ENCODE results near the gene ITPR1.
"Not testable (repeated sequence)": the region's sequence is repeated elsewhere in the genome, so short reads cannot be mapped to it uniquely, and the experiment has no call there.

DNA sequence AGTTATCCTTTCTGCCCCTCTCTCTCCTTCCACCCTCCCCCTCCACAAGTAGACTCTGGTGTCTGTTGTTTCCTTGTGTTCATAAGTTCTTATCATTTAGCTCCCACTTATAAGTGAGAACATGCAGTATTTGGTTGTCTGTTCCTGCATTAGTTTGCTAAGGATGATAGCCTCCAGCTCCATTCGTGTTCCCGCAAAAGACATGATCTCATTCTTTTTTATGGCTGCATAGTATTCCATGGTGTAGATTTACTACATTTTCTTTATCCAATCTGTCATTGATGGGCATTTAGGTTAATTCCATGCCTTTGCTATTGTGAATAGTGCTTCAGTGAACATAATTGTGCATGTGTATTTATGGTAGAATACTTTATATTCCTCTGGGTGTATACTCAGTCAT, 97.7 kb downstream of the ITPR1 start:
- not testable (repeated sequence) for TF ChIP-seq EZH2 (IDR thresholded peaks at IDR 0.05; ENCODE audit: insufficient read depth, poor library complexity, severe bottlenecking); EZH2phosphoT487 (IDR thresholded peaks at IDR 0.05; ENCODE audit: insufficient read depth, low read depth)
